Measurements from ENCODE around the gene TPCN1.

The TPCN1 gene

GRCh38 chr12:113292547-113292946 is 71.3 kb downstream of the TPCN1 start:
- intact Hi-C loops (cut with micrococcal nuclease), result no loop called here
- H3K9me3 Mint-ChIP-seq, result no peaks in the 10 kb centered on the region
- peaks cover 100% of the 10 kb centered on the region for H3K36me3 Mint-ChIP-seq (ENCODE audit: low read depth)
- H3K4me1 Mint-ChIP-seq (ENCODE audit: low read depth), result no peaks in the 10 kb centered on the region
- H3K27ac Mint-ChIP-seq, result no peak overlapping the region
- H3K27me3 Mint-ChIP-seq, result no peaks in the 10 kb centered on the region
- no peak overlapping the region for H3K4me3 Mint-ChIP-seq

GRCh38 chr12:113293100-113293499 is 71.8 kb downstream of the TPCN1 start:
- Mint-ChIP-seq H3K4me1 (ENCODE audit: low read depth) (no peaks in the 10 kb centered on the region), H3K27ac (no peak overlapping the region), H3K36me3 (ENCODE audit: low read depth) (peaks cover 100% of the 10 kb centered on the region), H3K9me3 (no peaks in the 10 kb centered on the region), H3K4me3 (no peak overlapping the region), H3K27me3 (no peaks in the 10 kb centered on the region)
- intact Hi-C loops (cut with micrococcal nuclease), result no loop called here

- intact Hi-C loops (cut with micrococcal nuclease), result no loop called here
- no peaks in the 10 kb centered on the region for H3K27me3 Mint-ChIP-seq
- H3K4me1 Mint-ChIP-seq (ENCODE audit: low read depth), result peaks cover 16% of the 10 kb centered on the region
- H3K4me3 Mint-ChIP-seq, result no peak overlapping the region
- no peak overlapping the region for H3K27ac Mint-ChIP-seq
- H3K36me3 Mint-ChIP-seq (ENCODE audit: low read depth), result peaks cover 100% of the 10 kb centered on the region
- no peaks in the 10 kb centered on the region for H3K9me3 Mint-ChIP-seq
These were observed 74.8 kb downstream of the TPCN1 start for GRCh38 chr12:113295886-113296556.

GRCh38 chr12:113296557-113297213 is 75.4 kb downstream of the TPCN1 start:
- no peaks in the 10 kb centered on the region for H3K9me3 Mint-ChIP-seq
- no peak overlapping the region for H3K4me3 Mint-ChIP-seq
- no peak overlapping the region for H3K27ac Mint-ChIP-seq
- H3K27me3 Mint-ChIP-seq, result no peaks in the 10 kb centered on the region
- H3K4me1 Mint-ChIP-seq (ENCODE audit: low read depth), result peaks cover 16% of the 10 kb centered on the region
- intact Hi-C loops (cut with micrococcal nuclease), result no loop called here
- H3K36me3 Mint-ChIP-seq (ENCODE audit: low read depth), result peaks cover 100% of the 10 kb centered on the region

- Mint-ChIP-seq H3K36me3 (ENCODE audit: low read depth) (peaks cover 100% of the 10 kb centered on the region), H3K27me3 (no peaks in the 10 kb centered on the region), H3K4me3 (no peak overlapping the region), H3K27ac (no peak overlapping the region), H3K4me1 (ENCODE audit: low read depth) (peaks cover 18% of the 10 kb centered on the region), H3K9me3 (no peaks in the 10 kb centered on the region)
- intact Hi-C loops (cut with micrococcal nuclease), result no loop called here
These were observed 75.9 kb downstream of the TPCN1 start for GRCh38 chr12:113297214-113297587.

GRCh38 chr12:113297621-113298471 is 76.6 kb downstream of the TPCN1 start:
- no peaks in the 10 kb centered on the region for H3K27me3 Mint-ChIP-seq
- no peak overlapping the region for H3K4me3 Mint-ChIP-seq
- intact Hi-C loops (cut with micrococcal nuclease), result no loop called here
- H3K9me3 Mint-ChIP-seq, result no peaks in the 10 kb centered on the region
- peaks cover 100% of the 10 kb centered on the region for H3K36me3 Mint-ChIP-seq (ENCODE audit: low read depth)
- H3K4me1 Mint-ChIP-seq (ENCODE audit: low read depth), result peaks cover 25% of the 10 kb centered on the region
- H3K27ac Mint-ChIP-seq, result peak overlapping the region; percentile 62

- no peak overlapping the region for H3K4me3 Mint-ChIP-seq
- peaks cover 31% of the 10 kb centered on the region for H3K4me1 Mint-ChIP-seq (ENCODE audit: low read depth)
- H3K27me3 Mint-ChIP-seq, result no peaks in the 10 kb centered on the region
- H3K36me3 Mint-ChIP-seq (ENCODE audit: low read depth), result peaks cover 100% of the 10 kb centered on the region
- intact Hi-C loops (cut with micrococcal nuclease), result no loop called here
- peak overlapping the region; percentile 62 for H3K27ac Mint-ChIP-seq
- no peaks in the 10 kb centered on the region for H3K9me3 Mint-ChIP-seq
These were observed 77.2 kb downstream of the TPCN1 start for GRCh38 chr12:113298472-113298817.

GRCh38 chr12:113298861-113299545 is 77.7 kb downstream of the TPCN1 start:
- peaks cover 100% of the 10 kb centered on the region for H3K36me3 Mint-ChIP-seq (ENCODE audit: low read depth)
- H3K27ac Mint-ChIP-seq, result peak overlapping the region; percentile 62
- peaks cover 36% of the 10 kb centered on the region for H3K4me1 Mint-ChIP-seq (ENCODE audit: low read depth)
- H3K4me3 Mint-ChIP-seq, result no peak overlapping the region
- no peaks in the 10 kb centered on the region for H3K27me3 Mint-ChIP-seq
- H3K9me3 Mint-ChIP-seq, result no peaks in the 10 kb centered on the region
- intact Hi-C loops (cut with micrococcal nuclease), result no loop called here

GRCh38 chr12:113299619-113300237 is 78.5 kb downstream of the TPCN1 start:
- intact Hi-C loops (cut with micrococcal nuclease), result no loop called here

GRCh38 chr12:113301811-113302210 is 80.5 kb downstream of the TPCN1 start:
- H3K9me3 Mint-ChIP-seq, result no peaks in the 10 kb centered on the region
- H3K36me3 Mint-ChIP-seq (ENCODE audit: low read depth), result peaks cover 100% of the 10 kb centered on the region
- no peak overlapping the region for H3K27ac Mint-ChIP-seq
- intact Hi-C loops (cut with micrococcal nuclease), result no loop called here
- peaks cover 41% of the 10 kb centered on the region for H3K4me1 Mint-ChIP-seq (ENCODE audit: low read depth)
- no peaks in the 10 kb centered on the region for H3K27me3 Mint-ChIP-seq
- H3K4me3 Mint-ChIP-seq, result no peak overlapping the region

More at GRCh38 chr12:113299619-113300237, 78.5 kb downstream of the TPCN1 start:
- Mint-ChIP-seq H3K36me3 (ENCODE audit: low read depth) (peaks cover 100% of the 10 kb centered on the region), H3K27ac (peak overlapping the region; percentile 62), H3K4me3 (no peak overlapping the region), H3K27me3 (no peaks in the 10 kb centered on the region), H3K4me1 (ENCODE audit: low read depth) (peaks cover 41% of the 10 kb centered on the region), H3K9me3 (no peaks in the 10 kb centered on the region)

- H3K9me3 Mint-ChIP-seq, result no peaks in the 10 kb centered on the region
- peak overlapping the region; percentile 55 for H3K27ac Mint-ChIP-seq
- H3K4me1 Mint-ChIP-seq (ENCODE audit: low read depth), result peaks cover 41% of the 10 kb centered on the region
- peaks cover 100% of the 10 kb centered on the region for H3K36me3 Mint-ChIP-seq (ENCODE audit: low read depth)
- no peak overlapping the region for H3K4me3 Mint-ChIP-seq
- intact Hi-C loops (cut with micrococcal nuclease), result no loop called here
- H3K27me3 Mint-ChIP-seq, result no peaks in the 10 kb centered on the region
These were observed 81.2 kb downstream of the TPCN1 start for GRCh38 chr12:113302466-113302865.

- Mint-ChIP-seq H3K27ac (peak overlapping the region; percentile 55), H3K27me3 (no peaks in the 10 kb centered on the region), H3K9me3 (no peaks in the 10 kb centered on the region), H3K4me1 (ENCODE audit: low read depth) (peaks cover 41% of the 10 kb centered on the region), H3K4me3 (no peak overlapping the region), H3K36me3 (ENCODE audit: low read depth) (peaks cover 100% of the 10 kb centered on the region)
- intact Hi-C loops (cut with micrococcal nuclease), result no loop called here
These were observed 81.8 kb downstream of the TPCN1 start for GRCh38 chr12:113302886-113303640.

GRCh38 chr12:113305281-113305856 is 84.1 kb downstream of the TPCN1 start:
- Mint-ChIP-seq H3K36me3 (ENCODE audit: low read depth) (peaks cover 100% of the 10 kb centered on the region), H3K4me1 (ENCODE audit: low read depth) (peaks cover 31% of the 10 kb centered on the region), H3K27me3 (no peaks in the 10 kb centered on the region), H3K9me3 (no peaks in the 10 kb centered on the region), H3K4me3 (no peak overlapping the region), H3K27ac (no peak overlapping the region)
- intact Hi-C loops (cut with micrococcal nuclease), result no loop called here
